ENCODE data around the gene LRCH2.

LRCH2 gene

DNA sequence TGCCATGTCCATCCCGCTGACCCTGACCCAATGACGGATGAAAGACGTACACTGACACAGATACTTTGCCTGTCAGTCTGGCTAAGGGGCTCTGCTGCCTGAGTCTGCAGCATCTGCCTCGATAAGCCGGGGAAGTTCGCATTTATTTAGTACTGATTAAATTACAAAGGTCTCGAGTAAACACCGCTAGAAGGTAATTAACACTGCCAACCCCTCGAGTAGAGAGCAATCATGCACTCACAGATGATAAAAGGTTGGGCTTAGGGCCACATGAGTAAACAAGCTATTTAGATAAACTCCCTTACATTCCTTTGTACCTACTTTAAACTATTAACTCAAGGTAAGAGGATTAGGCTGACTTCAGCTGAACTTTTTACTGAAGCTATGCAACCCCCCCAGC lies 60.7 kb downstream of the LRCH2 start:
- no peak for DNase-seq (ENCODE audit: low read depth)
- TF ChIP-seq, protein P1, sequence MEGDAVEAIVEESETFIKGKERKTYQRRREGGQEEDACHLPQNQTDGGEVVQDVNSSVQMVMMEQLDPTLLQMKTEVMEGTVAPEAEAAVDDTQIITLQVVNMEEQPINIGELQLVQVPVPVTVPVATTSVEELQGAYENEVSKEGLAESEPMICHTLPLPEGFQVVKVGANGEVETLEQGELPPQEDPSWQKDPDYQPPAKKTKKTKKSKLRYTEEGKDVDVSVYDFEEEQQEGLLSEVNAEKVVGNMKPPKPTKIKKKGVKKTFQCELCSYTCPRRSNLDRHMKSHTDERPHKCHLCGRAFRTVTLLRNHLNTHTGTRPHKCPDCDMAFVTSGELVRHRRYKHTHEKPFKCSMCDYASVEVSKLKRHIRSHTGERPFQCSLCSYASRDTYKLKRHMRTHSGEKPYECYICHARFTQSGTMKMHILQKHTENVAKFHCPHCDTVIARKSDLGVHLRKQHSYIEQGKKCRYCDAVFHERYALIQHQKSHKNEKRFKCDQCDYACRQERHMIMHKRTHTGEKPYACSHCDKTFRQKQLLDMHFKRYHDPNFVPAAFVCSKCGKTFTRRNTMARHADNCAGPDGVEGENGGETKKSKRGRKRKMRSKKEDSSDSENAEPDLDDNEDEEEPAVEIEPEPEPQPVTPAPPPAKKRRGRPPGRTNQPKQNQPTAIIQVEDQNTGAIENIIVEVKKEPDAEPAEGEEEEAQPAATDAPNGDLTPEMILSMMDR (IDR thresholded peaks at IDR 0.05; ENCODE audit: low read depth, low read length, missing control alignments) = no peak
- no peak overlapping the region for H3K4me3 ChIP-seq (ENCODE audit: low read depth, low read length)

DNA sequence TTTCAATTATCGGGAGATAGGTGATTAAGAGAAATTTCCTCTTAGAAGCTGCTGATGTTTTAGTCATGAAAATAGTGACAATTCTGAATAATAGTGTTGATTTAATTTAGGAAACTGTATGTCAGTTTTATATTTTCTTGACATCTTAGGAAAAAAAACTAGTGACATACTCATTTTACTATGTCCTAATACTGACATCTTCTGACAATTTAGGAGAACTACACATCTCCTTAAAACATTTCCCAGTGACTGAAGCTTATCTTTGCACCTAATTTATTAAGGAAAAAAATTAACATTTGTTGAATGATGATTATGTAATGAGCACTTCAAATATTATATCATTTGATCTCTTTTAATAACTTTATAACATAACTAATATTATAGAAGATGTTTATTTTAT lies 86.7 kb downstream of the LRCH2 start:
- no peak overlapping the region for H3K4me3 ChIP-seq (ENCODE audit: low read depth, low read length)
- no peak for DNase-seq (ENCODE audit: low read depth)
- TF ChIP-seq, protein P1 (IDR thresholded peaks at IDR 0.05; ENCODE audit: low read depth, low read length, missing control alignments) = no peak

DNA sequence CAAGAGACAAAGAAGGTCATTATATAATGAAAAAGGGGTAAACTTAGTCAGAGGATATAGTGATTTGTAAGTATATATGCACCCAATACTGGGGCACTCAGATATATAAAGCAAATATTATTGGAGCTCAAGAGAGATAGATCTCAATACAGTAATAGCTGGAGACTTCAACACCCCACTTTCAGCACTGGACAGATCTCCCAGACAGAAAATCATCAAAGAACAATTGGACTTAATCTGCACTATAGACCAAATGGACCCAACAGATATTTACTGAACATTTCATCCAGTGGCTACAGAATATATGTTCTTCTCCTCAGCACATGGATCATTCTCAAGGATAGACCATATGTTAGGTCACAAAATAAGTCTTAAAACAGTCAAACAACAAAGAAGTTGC lies 91.8 kb downstream of the LRCH2 start:
- TF ChIP-seq, protein P1 (IDR thresholded peaks at IDR 0.05; ENCODE audit: low read depth, low read length, missing control alignments) = no peak
- H3K4me3 ChIP-seq (ENCODE audit: low read depth, low read length) = no peak overlapping the region
- no peak for DNase-seq (ENCODE audit: low read depth)

DNA sequence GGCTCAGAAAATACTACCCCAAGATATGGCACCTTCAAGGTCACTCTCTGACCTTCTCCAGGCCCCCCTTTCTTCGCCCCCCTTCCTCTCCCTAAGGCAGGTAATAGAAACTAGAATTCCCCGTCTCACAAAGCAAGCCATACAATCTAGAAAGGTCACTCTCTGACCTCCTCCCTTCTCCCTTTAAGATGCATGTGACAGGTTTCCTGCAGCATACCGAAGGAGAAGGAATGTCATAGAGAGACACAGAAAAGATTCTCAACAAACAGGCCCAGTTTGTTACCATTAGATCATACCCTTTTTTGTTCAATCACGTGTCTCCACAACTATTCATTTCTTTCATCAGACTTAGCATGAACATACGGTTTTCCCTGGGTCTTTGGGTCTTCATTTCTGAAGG lies 95.9 kb downstream of the LRCH2 start:
- no peak overlapping the region for H3K4me3 ChIP-seq (ENCODE audit: low read depth, low read length)
- TF ChIP-seq, protein P1 (IDR thresholded peaks at IDR 0.05; ENCODE audit: low read depth, low read length, missing control alignments) = no peak
- no peak for DNase-seq (ENCODE audit: low read depth)

DNA sequence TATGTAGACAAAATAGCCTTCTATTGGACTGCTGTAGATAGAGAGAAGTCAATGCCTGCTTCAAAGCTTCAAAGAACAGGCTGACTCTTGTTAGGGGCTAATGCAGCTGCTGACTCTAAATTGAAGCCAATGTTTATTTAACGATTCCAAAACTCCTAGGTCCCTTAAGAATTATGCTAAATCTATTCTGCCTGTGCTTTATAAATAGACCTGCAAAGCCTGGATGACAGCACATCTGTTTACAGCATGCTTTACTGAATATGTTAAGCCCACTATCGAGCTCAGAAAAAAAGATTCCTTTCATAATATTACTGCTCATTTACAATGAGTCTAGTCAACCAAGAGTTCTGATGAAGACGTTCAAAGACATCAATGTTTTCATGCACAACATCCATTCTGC lies 99.5 kb downstream of the LRCH2 start:
- TF ChIP-seq, protein P1 (IDR thresholded peaks at IDR 0.05; ENCODE audit: low read depth, low read length, missing control alignments) = no peak
- DNase-seq (ENCODE audit: low read depth) = no peak
- H3K4me3 ChIP-seq (ENCODE audit: low read depth, low read length) = no peak overlapping the region

DNA sequence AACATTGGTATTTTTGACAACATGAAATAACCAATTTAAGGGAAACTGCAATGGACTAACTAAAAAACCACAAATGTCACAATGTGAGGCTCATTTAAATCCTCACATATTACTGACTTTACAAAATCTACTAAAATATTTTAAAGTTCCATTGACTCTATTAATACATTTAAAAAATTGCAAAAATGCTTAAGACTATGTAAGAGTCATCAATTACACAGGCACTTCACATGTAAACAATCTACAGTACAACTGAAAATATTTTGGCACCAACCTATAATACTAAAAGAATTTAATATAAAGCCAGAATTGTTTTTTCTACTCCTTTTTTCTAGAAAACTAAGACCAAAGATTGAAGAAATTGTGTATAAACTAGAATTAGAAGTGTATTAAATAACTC lies 121.5 kb downstream of the LRCH2 start:
- no peak for DNase-seq (ENCODE audit: low read depth)
- H3K4me3 ChIP-seq (ENCODE audit: low read depth, low read length) = no peak overlapping the region
- TF ChIP-seq, protein P1 (IDR thresholded peaks at IDR 0.05; ENCODE audit: low read depth, low read length, missing control alignments) = no peak

DNA sequence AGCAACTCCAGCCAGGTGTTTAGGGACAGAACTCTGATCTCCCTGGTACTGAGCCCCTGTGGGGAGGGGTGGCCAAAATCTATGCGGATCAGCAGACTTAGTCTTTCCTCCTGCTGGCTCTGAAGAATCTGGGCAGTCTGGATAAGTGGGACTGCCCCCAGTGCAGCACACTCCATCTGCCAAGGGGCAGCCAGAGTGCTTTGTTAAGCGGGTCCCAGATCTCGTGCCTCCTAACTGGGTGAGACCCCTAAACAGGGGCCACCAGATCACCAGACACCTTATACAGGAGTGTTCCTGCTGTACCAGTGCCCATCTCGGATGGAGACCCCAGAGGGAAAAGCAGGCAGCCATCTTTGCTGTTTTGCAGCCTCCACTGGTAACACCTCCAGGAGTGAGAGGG lies 135.0 kb downstream of the LRCH2 start:
- TF ChIP-seq, protein P1 (IDR thresholded peaks at IDR 0.05; ENCODE audit: low read depth, low read length, missing control alignments) = no peak
- no peak overlapping the region for H3K4me3 ChIP-seq (ENCODE audit: low read depth, low read length)
- DNase-seq (ENCODE audit: low read depth) = no peak

Data from GM12864 (cell line).